CD4-positive, alpha-beta memory T cell (primary cell): ENCODE results near the gene RORC. TPM values are rescaled to one million over a fixed set of nuclear protein-coding genes. Genes with fewer than 3 reads are reported as not detected.
"Not testable (repeated sequence)": the region's sequence is repeated elsewhere in the genome, so short reads cannot be mapped to it uniquely, and the experiment has no call there.

Source experiments
- CTCF ChIA-PET: fragments of 350-600 bp; sonication (Branson Sonifier 250); formaldehyde crosslinking; loops from one replicate; lab custom pipeline; 2021; ENCODE audit warnings: inconsistent platforms; ENCODE audit not compliant: partially characterized antibody; lab: Charles Lee
- POLR2A ChIA-PET: fragments of 350-600 bp; sonication (Branson Sonifier 250); formaldehyde crosslinking; loops from one replicate; lab custom pipeline; 2021; ENCODE audit not compliant: partially characterized antibody; lab: Charles Lee
- DNase-seq, 5 donors: peaks; one replicate each; pipeline versions ENCODE4 v3.0.0 to v3.0.0-alpha.2; 2020 to 2022; ENCODE audit warnings: mixed read lengths in 1 of 5
- H3K27ac ChIP-seq: one replicate; pipeline ENCODE4 v1.7.0; 2013; ENCODE audit warnings: low read depth, low read length
- H3K27me3 ChIP-seq: 2 replicates; pipeline ENCODE4 v1.7.0; 2013; ENCODE audit warnings: mild to moderate bottlenecking, low read length, moderate library complexity; ENCODE audit not compliant: insufficient read depth
- H3K36me3 ChIP-seq: 2 replicates; pipeline ENCODE4 v1.7.0; 2013; ENCODE audit warnings: mild to moderate bottlenecking, low read length, moderate library complexity; ENCODE audit not compliant: insufficient read depth
- H3K4me1 ChIP-seq: 2 replicates; pipeline ENCODE4 v1.7.0; 2013; ENCODE audit warnings: mild to moderate bottlenecking, low read length, moderate library complexity; ENCODE audit not compliant: insufficient read depth
- H3K4me3 ChIP-seq, 2 donors: one replicate each; pipeline ENCODE4 v1.7.0; 2013; ENCODE audit warnings: low read length in 2 of 2, mild to moderate bottlenecking in 1 of 2
- H3K9me3 ChIP-seq, 2 donors: one replicate each; pipeline ENCODE4 v1.7.0; 2013; ENCODE audit warnings: low read length in 2 of 2, control low read depth in 1 of 2; ENCODE audit not compliant: control insufficient read depth in 1 of 2
- H3K27ac Mint-ChIP-seq, 7 donors: one replicate each; pipeline ENCODE4 v1.8.0; 2020 to 2021; ENCODE audit warnings: mixed read lengths in 7 of 7, mild to moderate bottlenecking in 6 of 7, inconsistent platforms in 3 of 7, moderate library complexity in 3 of 7
- H3K27me3 Mint-ChIP-seq, 2 donors: one replicate each; pipeline ENCODE4 v1.8.0; 2020 to 2021; ENCODE audit warnings: mixed read lengths in 2 of 2
- H3K36me3 Mint-ChIP-seq, 2 donors: one replicate each; pipeline ENCODE4 v1.8.0; 2020 to 2021; ENCODE audit warnings: mixed read lengths in 2 of 2, inconsistent platforms in 1 of 2, mild to moderate bottlenecking in 1 of 2
- H3K4me1 Mint-ChIP-seq, 4 donors: one replicate each; pipeline ENCODE4 v1.8.0; 2020 to 2021; ENCODE audit warnings: mixed read lengths in 4 of 4, mild to moderate bottlenecking in 1 of 4
- H3K4me3 Mint-ChIP-seq, 8 donors: one replicate each; pipeline ENCODE4 v1.8.0; 2020 to 2021; ENCODE audit warnings: mixed read lengths in 8 of 8, mild to moderate bottlenecking in 7 of 8, moderate library complexity in 6 of 8, inconsistent platforms in 3 of 8
- H3K9me3 Mint-ChIP-seq, 8 donors: one replicate each; pipeline ENCODE4 v1.8.0; 2020 to 2021; ENCODE audit warnings: mixed read lengths in 8 of 8, mild to moderate bottlenecking in 5 of 8, inconsistent platforms in 3 of 8, moderate library complexity in 1 of 8
- intact Hi-C: fragments of 100-400 bp; cut with micrococcal nuclease; formaldehyde crosslinking; loops from one replicate; pipeline ENCODE4 v1.15.1; 2023
- polyA plus RNA-seq, 2 donors: library from polyadenylated mRNA; unstranded; fragments of 300-500 nt; fragmentation: Illumina TruSeq; gene quantifications; one replicate each; pipeline ENCODE4 v1.2.3, GENCODE V29; 2021
- total RNA-seq, 2 experiments: library from RNA; stranded (reverse); gene quantifications; one replicate each; pipeline ENCODE4 v1.2.3, GENCODE V29; 2021

Gene RORC
- total and polyA plus RNA-seq, 4 experiments from 2014 or later = 10.0 to 43.1 (median 13.0) TPM

DNA sequence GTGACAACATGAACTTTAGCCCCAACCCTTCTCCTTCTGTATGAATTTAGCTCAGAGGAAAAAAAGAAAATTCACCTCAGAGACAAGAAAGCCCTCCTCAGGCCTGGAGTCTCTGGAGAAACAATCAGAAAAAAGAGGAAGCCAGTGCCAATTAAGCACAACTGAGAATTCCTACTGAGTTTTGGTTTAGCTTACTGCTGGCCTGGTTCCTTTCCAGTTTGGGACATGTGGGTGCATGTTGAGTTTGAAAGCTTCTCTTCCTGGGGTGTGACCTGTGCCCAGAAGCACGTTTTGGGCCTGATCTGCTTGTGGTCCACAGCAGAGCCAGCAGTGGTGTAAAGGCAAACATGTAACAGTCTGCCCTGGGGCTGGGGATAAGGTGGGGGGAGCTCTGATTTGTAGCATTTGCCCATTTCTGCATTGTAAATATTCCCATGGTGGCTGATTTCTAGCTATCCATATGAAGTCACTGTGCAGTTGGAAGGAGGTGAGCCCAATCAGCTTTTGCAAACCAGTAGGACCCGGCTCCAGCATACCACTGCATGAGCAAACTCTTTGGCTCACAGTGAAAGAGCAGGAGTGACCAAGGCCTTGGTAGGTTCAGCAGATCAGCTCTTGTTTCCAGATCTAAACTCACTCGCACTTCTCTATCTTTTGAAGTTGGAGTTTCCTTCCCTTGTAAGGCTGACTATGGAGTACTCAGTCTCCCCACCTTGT lies 26.6 kb upstream of the RORC start:
- Mint-ChIP-seq H3K4me3 (no peak overlapping the region), H3K4me1 (peaks cover 0 to 1% (median 0%) of the 10 kb centered on the region in 4 donors)

DNA sequence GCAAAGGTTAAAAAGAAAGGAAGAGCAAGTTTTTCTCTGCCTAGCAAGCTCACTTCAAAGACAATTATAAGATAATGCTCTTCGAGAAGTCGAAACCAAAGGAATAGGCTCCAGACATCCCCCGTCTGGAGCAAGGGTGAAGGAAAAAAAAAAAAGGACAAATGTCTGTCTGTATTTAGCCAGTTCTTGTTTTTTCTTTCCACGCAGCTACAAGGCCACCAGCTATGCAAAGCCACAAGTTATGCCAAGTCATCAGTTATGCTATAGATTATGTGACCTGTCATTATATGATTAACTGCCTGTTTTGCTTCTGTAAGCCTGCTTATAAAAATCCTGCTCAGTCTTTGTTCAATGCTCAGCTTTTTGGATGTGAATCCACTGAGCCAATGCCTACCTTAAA lies 24.3 kb upstream of the RORC start:
- no peaks in the 10 kb centered on the region for H3K27me3 ChIP-seq
- no peaks in the 10 kb centered on the region for H3K4me1 ChIP-seq
- no peak overlapping the region for H3K4me3 ChIP-seq
- no peaks in the 10 kb centered on the region for H3K9me3 ChIP-seq
- no peaks in the 10 kb centered on the region for H3K36me3 ChIP-seq
- Mint-ChIP-seq H3K4me3 (no peak overlapping the region), H3K4me1 (peaks cover 0 to 5% (median 1%) of the 10 kb centered on the region in 4 donors), H3K36me3 (peaks cover 0 to 10% of the 10 kb centered on the region in 2 donors), H3K27me3 (no peaks in the 10 kb centered on the region), H3K9me3 (no peaks in the 10 kb centered on the region), H3K27ac (no peak overlapping the region)
- POLR2A ChIA-PET = interaction anchor here (0.6 kb wide), 1 partner anchor 53 kb away, joined by 3 read pairs; no protein-coding TSS in a partner anchor
- no peak overlapping the region for H3K27ac ChIP-seq
- no peak for DNase-seq
- CTCF ChIA-PET = no interaction called here
- intact Hi-C loops = no loop called here

More for the DNA sequence above, 26.6 kb upstream of the RORC start:
- H3K36me3 ChIP-seq = no peaks in the 10 kb centered on the region
- no peaks in the 10 kb centered on the region for H3K9me3 ChIP-seq
- H3K4me3 ChIP-seq = no peak overlapping the region
- H3K27me3 Mint-ChIP-seq = no peaks in the 10 kb centered on the region
- intact Hi-C loops = no loop called here
- no peaks in the 10 kb centered on the region for H3K27me3 ChIP-seq
- H3K36me3 Mint-ChIP-seq = peaks cover 0 to 3% of the 10 kb centered on the region in 2 donors
- CTCF ChIA-PET = interaction anchor here (0.5 to 2.0 kb wide), 3 partner anchors 12 to 230 kb away, joined by 3 to 5 read pairs (median 3); no protein-coding TSS in a partner anchor
- H3K4me1 ChIP-seq = no peaks in the 10 kb centered on the region
- H3K27ac Mint-ChIP-seq = peak overlapping the region in 2 of 7 donors; percentile 52 to 57
- no peak overlapping the region for H3K27ac ChIP-seq
- no peaks in the 10 kb centered on the region for H3K9me3 Mint-ChIP-seq
- DNase-seq = no peak
- POLR2A ChIA-PET = interaction anchor here (0.8 kb wide), 1 partner anchor 18 kb away, joined by 4 read pairs; no protein-coding TSS in a partner anchor

DNA sequence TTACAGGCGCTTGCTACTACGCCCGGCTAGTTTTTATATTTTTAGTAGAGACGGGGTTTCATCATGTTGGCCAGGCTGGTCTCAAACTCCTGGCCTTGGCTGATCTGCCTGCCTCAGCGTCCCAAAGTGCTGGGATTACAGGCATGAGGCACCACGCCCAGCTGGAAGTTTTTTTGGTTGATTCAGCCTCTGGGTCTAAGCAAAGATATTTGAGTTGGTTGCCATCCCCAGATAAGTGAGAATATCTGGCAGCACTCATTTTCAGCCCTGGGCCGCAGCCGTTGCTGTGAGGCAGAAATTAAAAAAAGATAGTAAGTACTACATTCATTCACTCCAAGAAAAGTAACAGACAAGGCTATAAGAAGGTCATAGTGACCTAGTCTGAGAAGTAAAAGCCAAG lies 23.9 kb upstream of the RORC start:
- H3K9me3 Mint-ChIP-seq, H3K27me3 Mint-ChIP-seq, intact Hi-C loops, CTCF ChIA-PET, H3K27ac ChIP-seq, H3K27ac Mint-ChIP-seq, DNase-seq, H3K4me1 ChIP-seq, POLR2A ChIA-PET, H3K4me3 ChIP-seq, H3K27me3 ChIP-seq, H3K4me1 Mint-ChIP-seq, H3K36me3 ChIP-seq, H3K9me3 ChIP-seq, H3K4me3 Mint-ChIP-seq: not testable (repeated sequence)
- H3K36me3 Mint-ChIP-seq = peaks cover under 1 to 12% of the 10 kb centered on the region in 2 donors

- Mint-ChIP-seq H3K27ac (no peak overlapping the region), H3K4me3 (no peak overlapping the region), H3K4me1 (peaks cover 0 to 5% (median 2%) of the 10 kb centered on the region in 4 donors), H3K36me3 (peaks cover 4 to 12% of the 10 kb centered on the region in 2 donors), H3K9me3 (no peaks in the 10 kb centered on the region), H3K27me3 (no peaks in the 10 kb centered on the region)
- Histone ChIP-seq H3K27me3 (no peaks in the 10 kb centered on the region), H3K27ac (no peak overlapping the region), H3K9me3 (no peaks in the 10 kb centered on the region), H3K4me1 (no peaks in the 10 kb centered on the region), H3K4me3 (no peak overlapping the region), H3K36me3 (no peaks in the 10 kb centered on the region)
- intact Hi-C loops = no loop called here
- CTCF ChIA-PET = interaction anchor here (0.7 kb wide), 1 partner anchor 1118 kb away, joined by 3 read pairs; no protein-coding TSS in a partner anchor
- DNase-seq = no peak
- POLR2A ChIA-PET = no interaction called here
These were observed 23.1 kb upstream of the RORC start for GRCh38 chr1:151854658-151855057.

DNA sequence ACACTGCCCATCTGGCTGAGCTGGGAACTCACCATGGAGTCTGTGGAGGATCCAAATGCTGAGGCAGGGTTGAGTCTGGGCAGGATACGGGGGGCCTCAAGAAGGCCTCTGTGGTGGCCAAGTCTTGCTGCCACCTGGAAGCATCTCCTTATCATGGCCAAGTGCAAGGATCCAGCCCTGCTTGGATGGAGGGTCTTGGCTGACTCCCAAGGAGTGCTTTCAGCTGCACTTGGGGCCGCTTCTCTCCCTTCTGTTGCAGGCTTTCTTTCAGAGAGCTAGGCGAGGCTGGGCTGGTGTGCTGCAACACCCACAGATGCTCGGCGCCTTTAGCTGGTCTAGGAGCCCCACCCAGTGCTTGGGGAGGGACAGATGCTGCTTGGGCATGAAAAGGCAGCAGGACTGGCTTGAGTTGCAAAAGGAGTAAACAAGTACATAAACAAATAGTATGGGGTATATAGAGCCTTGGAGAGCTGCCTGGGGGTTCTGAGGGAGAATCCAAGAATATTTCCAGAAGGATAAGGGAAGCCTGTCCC lies 21.9 kb upstream of the RORC start, which contains the start of gene THEM5:
THEM5 (minus strand) TSS at position 302 of the 533 bp plus-strand sequence; CDS start at position 155, 147 bp downstream.
- Mint-ChIP-seq H3K9me3 (no peaks in the 10 kb centered on the region), H3K36me3 (peaks cover 6 to 12% of the 10 kb centered on the region in 2 donors), H3K27ac (peak within 1 kb of the TSS in 1 of 7 donors; percentile 56), H3K4me1 (peaks cover 0 to 10% (median 7%) of the 10 kb centered on the region in 4 donors), H3K4me3 (no peak within 1 kb of the TSS), H3K27me3 (no peaks in the 10 kb centered on the region)
- DNase-seq = no peak
- ChIA-PET CTCF (no interaction called here), POLR2A (no interaction called here)
- no peaks in the 10 kb centered on the region for H3K36me3 ChIP-seq
- H3K9me3 ChIP-seq = no peaks in the 10 kb centered on the region
- peaks cover under 1% of the 10 kb centered on the region for H3K4me1 ChIP-seq
- H3K27me3 ChIP-seq = no peaks in the 10 kb centered on the region
- no peak within 1 kb of the TSS for H3K4me3 ChIP-seq
- intact Hi-C loops = no loop called here
- no peak within 1 kb of the TSS for H3K27ac ChIP-seq

DNA sequence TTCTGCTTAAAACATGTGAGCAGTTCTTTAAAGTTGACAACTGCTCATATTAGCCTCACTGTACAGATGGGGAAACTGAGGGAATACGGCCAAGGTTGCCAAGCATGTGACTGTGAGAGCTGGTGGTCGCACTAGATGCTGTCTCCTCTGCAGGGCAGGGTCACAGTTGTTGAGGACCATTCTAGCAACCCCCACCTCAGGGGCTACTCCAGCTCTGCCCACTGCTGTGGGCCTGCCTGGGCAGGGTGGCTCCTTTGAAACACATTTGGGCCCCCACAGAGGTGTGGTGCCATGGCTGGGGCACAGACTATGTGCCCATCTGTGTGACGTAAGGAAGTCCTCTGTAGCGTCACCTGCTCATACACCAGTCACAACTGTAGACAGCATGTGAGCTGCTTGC lies 21.1 kb upstream of the RORC start:
- DNase-seq = no peak
- no peak overlapping the region for H3K27ac Mint-ChIP-seq
- H3K36me3 Mint-ChIP-seq = peaks cover 6 to 12% of the 10 kb centered on the region in 2 donors
- no peaks in the 10 kb centered on the region for H3K27me3 Mint-ChIP-seq
- ChIA-PET CTCF (no interaction called here), POLR2A (interaction anchor here (1.0 to 1.5 kb wide), 2 partner anchors 13 to 14 kb away, joined by 3 to 4 read pairs; partner anchors contain the start of gene C2CD4D)
- no peaks in the 10 kb centered on the region for H3K27me3 ChIP-seq
- H3K4me1 ChIP-seq = peaks cover 4% of the 10 kb centered on the region
- H3K9me3 ChIP-seq = no peaks in the 10 kb centered on the region
- no peak overlapping the region for H3K27ac ChIP-seq
- H3K4me3 Mint-ChIP-seq = no peak overlapping the region
- no peaks in the 10 kb centered on the region for H3K9me3 Mint-ChIP-seq
- intact Hi-C loops = no loop called here
- H3K36me3 ChIP-seq = no peaks in the 10 kb centered on the region
- H3K4me3 ChIP-seq = no peak overlapping the region
- H3K4me1 Mint-ChIP-seq = peaks cover 0 to 14% (median 8%) of the 10 kb centered on the region in 4 donors

DNA sequence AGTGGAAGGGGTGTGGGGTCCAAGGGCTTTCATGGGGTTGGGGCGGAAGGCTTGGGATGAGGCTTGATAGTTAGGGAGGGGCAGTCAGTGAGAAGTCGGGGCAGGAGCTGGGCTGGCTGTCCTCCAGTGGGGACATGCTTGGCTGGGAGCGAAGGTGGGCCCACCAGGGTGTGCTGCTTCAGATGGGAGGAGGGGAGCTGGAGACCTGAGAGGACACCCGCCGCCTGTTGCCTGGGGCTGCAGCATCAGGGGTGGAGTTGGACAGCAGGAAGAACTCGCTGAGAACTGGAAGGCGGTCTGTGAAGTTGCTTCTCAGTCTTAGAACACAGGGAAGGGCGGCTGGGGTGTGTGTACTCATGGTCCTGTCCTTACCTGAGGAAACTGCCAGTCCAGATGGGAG lies 20.3 kb upstream of the RORC start:
- Mint-ChIP-seq H3K27me3 (no peaks in the 10 kb centered on the region), H3K4me3 (no peak overlapping the region), H3K4me1 (peaks cover 0 to 16% (median 9%) of the 10 kb centered on the region in 4 donors), H3K36me3 (peaks cover 6 to 12% of the 10 kb centered on the region in 2 donors), H3K9me3 (no peaks in the 10 kb centered on the region), H3K27ac (peak overlapping the region in 4 of 7 donors; percentile 1 to 74 (median 31))
- H3K4me1 ChIP-seq = peaks cover 4% of the 10 kb centered on the region
- no peak for DNase-seq
- H3K36me3 ChIP-seq = no peaks in the 10 kb centered on the region
- H3K9me3 ChIP-seq = no peaks in the 10 kb centered on the region
- ChIA-PET CTCF (no interaction called here), POLR2A (interaction anchor here (0.9 to 1.5 kb wide), 3 partner anchors 12 to 33 kb away, joined by 3 to 4 read pairs (median 3); partner anchors contain the start of gene C2CD4D)
- no peak overlapping the region for H3K27ac ChIP-seq
- intact Hi-C loops = no loop called here
- H3K4me3 ChIP-seq = no peak overlapping the region
- H3K27me3 ChIP-seq = no peaks in the 10 kb centered on the region
